GM10248 (cell line): ENCODE data around the gene ARID5B.
A peak's percentile ranks its signal among the peaks of the same experiment; 100 is the strongest.

Experiments used
- CTCF ChIA-PET: fragments of 300-600 bp; sonication (Branson Sonifier 250); formaldehyde crosslinking; extraction: SDS; loops from one replicate; lab custom pipeline; 2021; ENCODE audit warnings: antibody characterized with exemption; lab: Yijun Ruan, JAX
- POLR2A ChIA-PET: fragments of 350-650 bp; sonication (Branson Sonifier 250); formaldehyde crosslinking; extraction: SDS; loops from one replicate; lab custom pipeline; 2020; ENCODE audit warnings: antibody characterized with exemption; lab: Yijun Ruan, JAX
- DNase-seq: peaks from one replicate; pipeline ENCODE4 v3.0.0; 2012; ENCODE audit errors: extremely low spot score
- CTCF ChIP-seq: IDR thresholded peaks from 2 replicates; pipeline ENCODE4 v1.5.1; 2012; ENCODE audit warnings: mild to moderate bottlenecking, low read depth; ENCODE audit errors: extremely low read depth, missing control alignments, control extremely low read depth

The ARID5B gene

GRCh38 chr10:61899663-61899996 is 1.9 kb upstream of the ARID5B start:
- no peak for DNase-seq
- CTCF ChIA-PET: interaction anchor here (0.9 to 7.0 kb wide), 6 partner anchors 15 to 349 kb away, joined by 3 to 49 read pairs (median 6); no protein-coding TSS in a partner anchor
- TF ChIP-seq CTCF: no peak

GRCh38 chr10:61899997-61900828 is 1.3 kb upstream of the ARID5B start:
- CTCF ChIA-PET: interaction anchor here (1.1 to 7.0 kb wide), 5 partner anchors 16 to 344 kb away, joined by 3 to 49 read pairs (median 9); no protein-coding TSS in a partner anchor
- no peak for TF ChIP-seq CTCF
- peak; percentile 50 for DNase-seq
- POLR2A ChIA-PET: interaction anchor here (0.6 to 1.0 kb wide), 2 partner anchors 45 to 180 kb away, joined by 3 read pairs; no protein-coding TSS in a partner anchor

More at GRCh38 chr10:61899663-61899996, 1.9 kb upstream of the ARID5B start:
- POLR2A ChIA-PET: interaction anchor here (1.0 kb wide), 1 partner anchor 46 kb away, joined by 3 read pairs; no protein-coding TSS in a partner anchor

- no peak for DNase-seq
- no peak for TF ChIP-seq CTCF
- CTCF ChIA-PET: interaction anchor here (0.7 to 2.0 kb wide), 15 partner anchors 8 to 343 kb away, joined by 3 to 16 read pairs (median 3); no protein-coding TSS in a partner anchor
- POLR2A ChIA-PET: no interaction called here
These were observed 438 bp downstream of the ARID5B start for GRCh38 chr10:61901829-61902444.

- CTCF ChIA-PET: interaction anchor here (0.7 to 4.4 kb wide), 24 partner anchors 12 to 342 kb away, joined by 3 to 25 read pairs (median 3); no protein-coding TSS in a partner anchor
- peak; percentile 48 for TF ChIP-seq CTCF
- POLR2A ChIA-PET: no interaction called here
- DNase-seq: peak; percentile 53
These were observed 1.1 kb downstream of the ARID5B start for GRCh38 chr10:61902445-61903220.

- ChIA-PET POLR2A (interaction anchor here (0.7 kb wide), 2 partner anchors 17 to 340 kb away, joined by 3 read pairs; no protein-coding TSS in a partner anchor), CTCF (interaction anchor here (0.8 to 4.4 kb wide), 15 partner anchors 12 to 341 kb away, joined by 3 to 25 read pairs (median 3); no protein-coding TSS in a partner anchor)
- no peak for TF ChIP-seq CTCF
- peak; percentile 69 for DNase-seq
These were observed 1.9 kb downstream of the ARID5B start for GRCh38 chr10:61903221-61903927.
